Measurements from ENCODE around the gene AZGP1. TPM values are rescaled to one million over a fixed set of nuclear protein-coding genes. Genes with fewer than 3 reads are reported as not detected.
"Not testable (repeated sequence)": the region's sequence is repeated elsewhere in the genome, so short reads cannot be mapped to it uniquely, and the experiment has no call there.

The AZGP1 gene
- total RNA-seq, 1 donor from 2014 or later: 9.9 TPM

- DNase-seq (ENCODE audit: low spot score): not testable (repeated sequence)
These were observed 23.2 kb downstream of the AZGP1 start for GRCh38 chr7:99952649-99953048.

- not testable (repeated sequence) for DNase-seq (ENCODE audit: low spot score)
These were observed 25.0 kb downstream of the AZGP1 start for GRCh38 chr7:99950819-99951218.

- no peak for DNase-seq (ENCODE audit: low spot score)
These were observed 26.1 kb downstream of the AZGP1 start for GRCh38 chr7:99949645-99950228.

GRCh38 chr7:99947608-99948007 is 28.2 kb downstream of the AZGP1 start:
- no peak for DNase-seq (ENCODE audit: low spot score)

- no peak for DNase-seq (ENCODE audit: low spot score)
These were observed 31.2 kb downstream of the AZGP1 start for GRCh38 chr7:99944497-99945070.

- no peak for DNase-seq (ENCODE audit: low spot score)
These were observed 32.0 kb downstream of the AZGP1 start for GRCh38 chr7:99943641-99944496.

GRCh38 chr7:99938296-99938695 is 37.5 kb downstream of the AZGP1 start:
- no peak for DNase-seq (ENCODE audit: low spot score)

GRCh38 chr7:99935009-99935408 is 40.8 kb downstream of the AZGP1 start:
- DNase-seq (ENCODE audit: low spot score): not testable (repeated sequence)

- DNase-seq (ENCODE audit: low spot score): no peak
These were observed 45.5 kb downstream of the AZGP1 start for GRCh38 chr7:99930376-99930775.

- no peak for DNase-seq (ENCODE audit: low spot score)
These were observed 46.1 kb downstream of the AZGP1 start for GRCh38 chr7:99929730-99930053.

GRCh38 chr7:99928994-99929729 is 46.7 kb downstream of the AZGP1 start, which contains the start of gene GJC3:
Gene GJC3, minus strand, starts transcription at chr7:99929620. Its CDS starts 0 bp downstream, at chr7:99929620.
- DNase-seq (ENCODE audit: low spot score): peak; percentile 69

- DNase-seq (ENCODE audit: low spot score): no peak
These were observed 47.6 kb downstream of the AZGP1 start for GRCh38 chr7:99928188-99928587.

- no peak for DNase-seq (ENCODE audit: low spot score)
These were observed 48.3 kb downstream of the AZGP1 start for GRCh38 chr7:99927536-99927935.

- DNase-seq (ENCODE audit: low spot score): no peak
These were observed 49.5 kb downstream of the AZGP1 start for GRCh38 chr7:99926321-99926720.

GRCh38 chr7:99923200-99923599 is 52.6 kb downstream of the AZGP1 start:
- DNase-seq (ENCODE audit: low spot score): no peak

GRCh38 chr7:99920149-99920548 is 55.7 kb downstream of the AZGP1 start:
- no peak for DNase-seq (ENCODE audit: low spot score)

GRCh38 chr7:99919814-99920112 is 56.1 kb downstream of the AZGP1 start:
- DNase-seq (ENCODE audit: low spot score): no peak

- DNase-seq (ENCODE audit: low spot score): peak; percentile 95
These were observed 56.6 kb downstream of the AZGP1 start, which contains the start of gene TRIM4 for GRCh38 chr7:99918959-99919813. Gene TRIM4, minus strand, starts transcription at chr7:99919530. Its CDS starts 129 bp downstream, at chr7:99919401.

Measured in umbilical cord (tissue), 2 donors.